Neutrophil (primary cell): ENCODE measurements around the gene PTPN14.

Source experiments
- H3K27ac ChIP-seq: fragments of 200-600 bp; sonication (generic); 2 replicates; pipeline ENCODE4 v1.5.1; 2016; ENCODE audit warnings: mild to moderate bottlenecking, moderate library complexity
- H3K27me3 ChIP-seq: fragments of 200-600 bp; sonication (generic); 2 replicates; pipeline ENCODE4 v1.6.0; 2016; ENCODE audit warnings: mild to moderate bottlenecking
- H3K36me3 ChIP-seq: fragments of 200-600 bp; sonication (generic); 2 replicates; pipeline ENCODE4 v1.5.1; 2017
- H3K4me1 ChIP-seq, 2 experiments: fragments of 200-600 bp in 1 of 2; sonication (generic) in 1 of 2; 1 replicate in 1 of 2; 2 replicates in 1 of 2; pipeline versions ENCODE4 v1.5.1 to v1.6.1; 2013 to 2016; ENCODE audit warnings: low read depth in 1 of 2, low read length in 1 of 2, mild to moderate bottlenecking in 1 of 2, moderate library complexity in 1 of 2; ENCODE audit not compliant: control insufficient read depth in 1 of 2, insufficient read depth in 1 of 2
- H3K4me3 ChIP-seq, 2 experiments: fragments of 200-600 bp in 1 of 2; sonication (generic) in 1 of 2; 1 replicate in 1 of 2; 2 replicates in 1 of 2; pipeline ENCODE4 v1.5.1; 2013 to 2016; ENCODE audit warnings: low read depth in 1 of 2, low read length in 1 of 2, mild to moderate bottlenecking in 1 of 2, moderate library complexity in 1 of 2
- H3K9me3 ChIP-seq: fragments of 200-600 bp; sonication (generic); 2 replicates; pipeline ENCODE4 v1.5.1; 2016
- CTCF ChIP-seq: fragments of 200-600 bp; sonication (generic); IDR thresholded peaks from 2 replicates; pipeline ENCODE4 v1.5.1; 2016; ENCODE audit warnings: antibody characterized with exemption

PTPN14 gene

GRCh38 chr1:214301526-214301925 lies 249.9 kb downstream of the PTPN14 start:
- Histone ChIP-seq H3K36me3 (no peaks in the 10 kb centered on the region), H3K4me3 (no peak overlapping the region), H3K9me3 (no peaks in the 10 kb centered on the region), H3K4me1 (peaks cover 0 to 3% of the 10 kb centered on the region in 2 experiments), H3K27ac (no peak overlapping the region), H3K27me3 (no peaks in the 10 kb centered on the region)
- TF ChIP-seq CTCF: no peak

DNA sequence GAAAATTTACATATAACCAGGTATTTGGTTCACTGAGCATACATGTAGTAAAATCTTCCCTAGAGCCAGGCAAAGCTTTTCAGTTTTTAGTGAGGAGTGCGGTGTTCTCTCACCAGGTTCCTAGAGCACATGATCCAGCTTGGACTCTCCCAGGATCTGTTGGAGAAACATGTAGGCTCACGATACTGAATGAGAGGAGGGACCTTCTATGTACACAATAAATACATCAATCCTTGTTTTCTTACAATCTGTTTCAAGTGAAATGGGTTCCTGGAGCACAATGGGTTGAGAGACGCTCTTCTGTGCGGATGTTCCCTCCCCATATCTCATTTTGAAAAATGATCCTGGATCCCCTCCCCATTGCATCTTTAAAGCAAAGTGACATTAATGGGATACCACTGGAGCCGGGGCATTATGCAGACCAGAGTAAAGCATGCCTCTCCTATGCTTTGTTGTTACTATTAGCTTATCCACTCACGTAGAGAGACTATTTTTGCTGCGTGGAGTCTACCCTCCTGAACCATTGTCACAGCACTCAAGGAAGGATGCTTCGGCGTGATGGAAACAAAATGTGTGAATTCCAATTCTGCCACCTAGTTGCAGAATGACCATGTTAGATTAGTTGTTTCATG lies 251.1 kb downstream of the PTPN14 start:
- Histone ChIP-seq H3K4me3 (no peak overlapping the region), H3K36me3 (no peaks in the 10 kb centered on the region), H3K9me3 (no peaks in the 10 kb centered on the region), H3K27ac (no peak overlapping the region), H3K4me1 (peaks cover 0 to 3% of the 10 kb centered on the region in 2 experiments), H3K27me3 (no peaks in the 10 kb centered on the region)
- no peak for TF ChIP-seq CTCF
